Peyer's patch (tissue), 4 donors: ENCODE measurements around the gene CCDC73.

ENCODE experiments used
- CTCF ChIP-seq, 6 experiments: fragments of 450-650 bp in 4 of 6; fragments of 200-600 bp in 2 of 6; sonication (generic) in 1 of 6; IDR thresholded peaks; one replicate each; pipeline ENCODE4 v1.5.1; 2017 to 2019; ENCODE audit warnings: antibody characterized with exemption in 6 of 6, mild to moderate bottlenecking in 3 of 6, moderate library complexity in 1 of 6
- POLR2A ChIP-seq, 2 donors: fragments of 450-650 bp; IDR thresholded peaks; one replicate each; pipeline ENCODE4 v1.5.1; 2017; ENCODE audit warnings: antibody characterized with exemption in 2 of 2, mild to moderate bottlenecking in 2 of 2, moderate library complexity in 2 of 2

- TF ChIP-seq POLR2A (IDR thresholded peaks at IDR 0.05) (no peak), CTCF (IDR thresholded peaks at IDR 0.05) (no peak)
These were observed 227.3 kb downstream of the CCDC73 start for GRCh38 chr11:32567154-32567553.
